Measurements from ENCODE around the gene RUVBL2.
"Not testable (repeated sequence)": the region's sequence is repeated elsewhere in the genome, so short reads cannot be mapped to it uniquely, and the experiment has no call there.

Gene RUVBL2

GRCh38 chr19:49050376-49051033 is 56.8 kb downstream of the RUVBL2 start:
- DNase-seq: not testable (repeated sequence)

- no peak for DNase-seq
Measured at GRCh38 chr19:49056101-49056901, 62.6 kb downstream of the RUVBL2 start.

GRCh38 chr19:49056902-49057596 is 63.4 kb downstream of the RUVBL2 start:
- not testable (repeated sequence) for DNase-seq

- DNase-seq: no peak
Measured at GRCh38 chr19:49057636-49058234, 64.0 kb downstream of the RUVBL2 start, which contains the start of gene CGB7. Gene CGB7 (minus strand): TSS chr19:49057749. CDS start chr19:49055375, 2,374 bp downstream.

- no peak for DNase-seq
Measured at GRCh38 chr19:49058562-49058961, 64.9 kb downstream of the RUVBL2 start.

- no peak for DNase-seq
Measured at GRCh38 chr19:49059053-49059452, 65.4 kb downstream of the RUVBL2 start.

- DNase-seq: no peak
Measured at GRCh38 chr19:49061000-49061399, 67.3 kb downstream of the RUVBL2 start.

GRCh38 chr19:49061445-49061844 is 67.8 kb downstream of the RUVBL2 start:
- no peak for DNase-seq

GRCh38 chr19:49064029-49064629 is 70.4 kb downstream of the RUVBL2 start:
- no peak for DNase-seq

- DNase-seq: no peak
Measured at GRCh38 chr19:49064768-49065611, 71.3 kb downstream of the RUVBL2 start, which contains the start of gene NTF4. Gene NTF4 (minus strand): TSS chr19:49064818. CDS start chr19:49061997, 2,821 bp downstream.

All from AML-193 (cell line).